Cardiac muscle cell (in vitro differentiated cells and primary cell): ENCODE measurements around the gene CBFA2T3. TPM values are rescaled to one million over a fixed set of nuclear protein-coding genes. Genes with fewer than 3 reads are reported as not detected.

Source experiments
- DNase-seq, 2 donors: peaks; one replicate each; pipeline versions ENCODE4 v3.0.0 to v3.0.0-alpha.2; 2010 to 2017; ENCODE audit warnings: low read depth in 1 of 2, low spot score in 1 of 2
- H3K27ac ChIP-seq: fragments of 200-600 bp; sonication (generic); 2 replicates; pipeline ENCODE4 v1.5.1; 2016
- H3K27me3 ChIP-seq: fragments of 200-600 bp; sonication (generic); 2 replicates; pipeline ENCODE4 v1.6.0; 2016; ENCODE audit warnings: control low read depth
- H3K36me3 ChIP-seq: fragments of 200-600 bp; sonication (generic); 2 replicates; pipeline ENCODE4 v1.5.1; 2016; ENCODE audit warnings: control low read depth
- H3K4me1 ChIP-seq: fragments of 200-600 bp; sonication (generic); 2 replicates; pipeline ENCODE4 v1.8.1; 2017; ENCODE audit warnings: low read depth, mild to moderate bottlenecking, mixed run types
- H3K4me3 ChIP-seq: fragments of 200-600 bp; sonication (generic); 2 replicates; pipeline ENCODE4 v1.5.1; 2016; ENCODE audit warnings: mild to moderate bottlenecking
- H3K9me3 ChIP-seq: fragments of 200-600 bp; sonication (generic); 2 replicates; pipeline ENCODE4 v1.5.1; 2017; ENCODE audit warnings: low read depth, mild to moderate bottlenecking, control low read depth
- CTCF ChIP-seq: IDR thresholded peaks from 2 replicates; pipeline ENCODE4 v1.5.1; 2012; ENCODE audit warnings: low read depth, mild to moderate bottlenecking, low read length
- polyA plus RNA-seq: library from polyadenylated mRNA; unstranded; fragments of >200 nt; fragmentation: Nextera tagmentation; extraction: Ambion mirVana; gene quantifications from 2 replicates; pipeline ENCODE4 v1.2.1, GENCODE V29; 2016
- total RNA-seq: library from RNA; depleted of rRNA; stranded (reverse); fragments of >200 nt; gene quantifications from 2 replicates; pipeline ENCODE4 v1.2.3, GENCODE V29; 2016

CBFA2T3 gene
- total and polyA plus RNA-seq, 2 experiments from 2014 or later: 0.69 to 1.5 TPM

- no peak for DNase-seq
- Histone ChIP-seq H3K9me3 (no peaks in the 10 kb centered on the region), H3K4me3 (no peak overlapping the region), H3K27ac (no peak overlapping the region), H3K27me3 (no peaks in the 10 kb centered on the region), H3K4me1 (peaks cover 5% of the 10 kb centered on the region), H3K36me3 (no peaks in the 10 kb centered on the region)
- no peak for TF ChIP-seq CTCF
These were observed 2.5 kb upstream of the CBFA2T3 start for GRCh38 chr16:88979353-88980015.

- Histone ChIP-seq H3K9me3 (no peaks in the 10 kb centered on the region), H3K27me3 (no peaks in the 10 kb centered on the region), H3K36me3 (no peaks in the 10 kb centered on the region), H3K4me3 (no peak overlapping the region), H3K4me1 (peaks cover 5% of the 10 kb centered on the region), H3K27ac (no peak overlapping the region)
- no peak for TF ChIP-seq CTCF
- no peak for DNase-seq
These were observed 1.8 kb upstream of the CBFA2T3 start for GRCh38 chr16:88978608-88979346.

GRCh38 chr16:88977812-88978607 is 1.0 kb upstream of the CBFA2T3 start:
- no peak for TF ChIP-seq CTCF
- H3K4me1 ChIP-seq: peaks cover 8% of the 10 kb centered on the region

GRCh38 chr16:88976366-88977017 is 515 bp downstream of the CBFA2T3 start:
- Histone ChIP-seq H3K36me3 (no peaks in the 10 kb centered on the region), H3K27me3 (no peaks in the 10 kb centered on the region), H3K27ac (no peak overlapping the region), H3K4me3 (no peak overlapping the region), H3K9me3 (no peaks in the 10 kb centered on the region), H3K4me1 (peaks cover 18% of the 10 kb centered on the region)
- no peak for DNase-seq
- TF ChIP-seq CTCF: no peak

More at GRCh38 chr16:88977812-88978607, 1.0 kb upstream of the CBFA2T3 start:
- H3K4me3 ChIP-seq: no peak overlapping the region
- no peaks in the 10 kb centered on the region for H3K9me3 ChIP-seq
- H3K27ac ChIP-seq: no peak overlapping the region
- no peak for DNase-seq
- H3K36me3 ChIP-seq: no peaks in the 10 kb centered on the region
- H3K27me3 ChIP-seq: no peaks in the 10 kb centered on the region

GRCh38 chr16:88975511-88976061 is 1.4 kb downstream of the CBFA2T3 start:
- no peaks in the 10 kb centered on the region for H3K36me3 ChIP-seq
- no peaks in the 10 kb centered on the region for H3K9me3 ChIP-seq
- peaks cover 26% of the 10 kb centered on the region for H3K4me1 ChIP-seq
- no peaks in the 10 kb centered on the region for H3K27me3 ChIP-seq
- no peak for TF ChIP-seq CTCF
- no peak overlapping the region for H3K4me3 ChIP-seq
- H3K27ac ChIP-seq: no peak overlapping the region
- no peak for DNase-seq
